ENCODE measurements around the gene SPDYC.

The SPDYC gene

GRCh38 chr11:65128182-65129145 lies 41.6 kb upstream of the SPDYC start:
- Histone ChIP-seq H3K27me3 (ENCODE audit: insufficient read depth, poor library complexity, severe bottlenecking) (no peaks in the 10 kb centered on the region), H3K9me3 (ENCODE audit: severe bottlenecking) (no peaks in the 10 kb centered on the region), H3K36me3 (ENCODE audit: low read depth) (peaks cover 87% of the 10 kb centered on the region), H3K27ac (ENCODE audit: poor library complexity, severe bottlenecking) (no peak overlapping the region), H3K4me1 (ENCODE audit: insufficient read depth, poor library complexity, severe bottlenecking) (peaks cover 1% of the 10 kb centered on the region), H3K4me3 (ENCODE audit: severe bottlenecking) (no peak overlapping the region)
- no peak; the same call in 2 of the 3 replicates for ATAC-seq (ENCODE audit: low read depth)
- DNase-seq (ENCODE audit: low spot score) = no peak
- TF ChIP-seq CTCF (IDR thresholded peaks at IDR 0.05; ENCODE audit: poor library complexity, severe bottlenecking) = no peak

GRCh38 chr11:65129649-65130441 lies 40.2 kb upstream of the SPDYC start:
- Histone ChIP-seq H3K36me3 (ENCODE audit: low read depth) (peaks cover 73% of the 10 kb centered on the region), H3K27me3 (ENCODE audit: insufficient read depth, poor library complexity, severe bottlenecking) (no peaks in the 10 kb centered on the region), H3K4me1 (ENCODE audit: insufficient read depth, poor library complexity, severe bottlenecking) (no peaks in the 10 kb centered on the region), H3K27ac (ENCODE audit: poor library complexity, severe bottlenecking) (no peak overlapping the region), H3K4me3 (ENCODE audit: severe bottlenecking) (no peak overlapping the region), H3K9me3 (ENCODE audit: severe bottlenecking) (no peaks in the 10 kb centered on the region)
- DNase-seq (ENCODE audit: low spot score) = no peak
- no peak for ATAC-seq (ENCODE audit: low read depth)
- no peak for TF ChIP-seq CTCF (IDR thresholded peaks at IDR 0.05; ENCODE audit: poor library complexity, severe bottlenecking)

GRCh38 chr11:65130631-65131416 lies 39.2 kb upstream of the SPDYC start:
- TF ChIP-seq CTCF (IDR thresholded peaks at IDR 0.05; ENCODE audit: poor library complexity, severe bottlenecking) = no peak
- Histone ChIP-seq H3K4me3 (ENCODE audit: severe bottlenecking) (no peak overlapping the region), H3K4me1 (ENCODE audit: insufficient read depth, poor library complexity, severe bottlenecking) (peaks cover 3% of the 10 kb centered on the region), H3K36me3 (ENCODE audit: low read depth) (peaks cover 65% of the 10 kb centered on the region), H3K27ac (ENCODE audit: poor library complexity, severe bottlenecking) (no peak overlapping the region), H3K9me3 (ENCODE audit: severe bottlenecking) (no peaks in the 10 kb centered on the region), H3K27me3 (ENCODE audit: insufficient read depth, poor library complexity, severe bottlenecking) (no peaks in the 10 kb centered on the region)
- no peak for DNase-seq (ENCODE audit: low spot score)
- no peak for ATAC-seq (ENCODE audit: low read depth)

GRCh38 chr11:65131417-65131776 lies 38.6 kb upstream of the SPDYC start:
- no peak overlapping the region for H3K4me3 ChIP-seq (ENCODE audit: severe bottlenecking)
- H3K4me1 ChIP-seq (ENCODE audit: insufficient read depth, poor library complexity, severe bottlenecking) = peaks cover 3% of the 10 kb centered on the region
- no peak overlapping the region for H3K27ac ChIP-seq (ENCODE audit: poor library complexity, severe bottlenecking)
- no peaks in the 10 kb centered on the region for H3K27me3 ChIP-seq (ENCODE audit: insufficient read depth, poor library complexity, severe bottlenecking)
- TF ChIP-seq CTCF (IDR thresholded peaks at IDR 0.05; ENCODE audit: poor library complexity, severe bottlenecking) = no peak
- DNase-seq (ENCODE audit: low spot score) = no peak
- H3K9me3 ChIP-seq (ENCODE audit: severe bottlenecking) = no peaks in the 10 kb centered on the region
- H3K36me3 ChIP-seq (ENCODE audit: low read depth) = peaks cover 59% of the 10 kb centered on the region
- no peak for ATAC-seq (ENCODE audit: low read depth)
